HepG2 (cell line): ENCODE measurements around the gene C14orf93. TPM values are rescaled to one million over a fixed set of nuclear protein-coding genes. Genes with fewer than 3 reads are reported as not detected.

Experiments used
- HNRNPL ChIP-seq: fragments of 200-400 bp; formaldehyde crosslinking; IDR thresholded peaks from 2 replicates; pipeline ENCODE4 v1.6.1; 2017; ENCODE audit warnings: mild to moderate bottlenecking, low read depth, low read length
- KMT2B ChIP-seq: IDR thresholded peaks from 2 replicates; pipeline ENCODE4 v1.6.1; 2016; ENCODE audit warnings: missing genetic modification reagents, missing compliant biosample characterization
- RORA ChIP-seq: sonication (generic); formaldehyde crosslinking; IDR thresholded peaks from 2 replicates; pipeline ENCODE4 v1.5.0; 2020; ENCODE audit warnings: mild to moderate bottlenecking, missing genetic modification reagents, moderate library complexity
- WIZ ChIP-seq: sonication (generic); formaldehyde crosslinking; IDR thresholded peaks from 2 replicates; pipeline ENCODE4 v1.5.1; 2020; ENCODE audit warnings: mild to moderate bottlenecking, missing genetic modification reagents
- ZNF230 ChIP-seq: sonication (generic); formaldehyde crosslinking; IDR thresholded peaks from 2 replicates; pipeline ENCODE4 v1.4.0; 2020; ENCODE audit warnings: mild to moderate bottlenecking, missing genetic modification reagents
- polyA plus RNA-seq, 8 experiments: library from polyadenylated mRNA; depleted of rRNA in 3 of 8; stranded (reverse) in 7 of 8; unstranded in 1 of 8; fragments of >200 nt; fragmentation: Illumina TruSeq in 4 of 8; extraction: Trizol in 4 of 8; gene quantifications; 2 replicates each; pipeline versions ENCODE4 v1.2.1 to v1.2.3, GENCODE V29; 2011 to 2016; ENCODE audit warnings: low read depth in 4 of 8, missing spikeins in 1 of 8, mixed read lengths in 1 of 8; ENCODE audit not compliant: insufficient read depth in 1 of 8
- total RNA-seq, 5 experiments: library from RNA; depleted of rRNA; stranded (reverse); fragments of >200 nt; fragmentation: Illumina TruSeq; extraction: Trizol; gene quantifications; 2 replicates each; pipeline ENCODE4 v1.2.3, GENCODE V29; 2016; ENCODE audit warnings: low read depth in 1 of 5
- TF ChIP-seq, protein P1 (sequence below): sonication (generic); formaldehyde crosslinking; IDR thresholded peaks from 2 replicates; pipeline ENCODE4 v1.4.0; 2020; ENCODE audit warnings: missing genetic modification reagents, low read depth, mild to moderate bottlenecking, borderline replicate concordance
- TF ChIP-seq, protein P2 (sequence below): sonication (generic); formaldehyde crosslinking; IDR thresholded peaks from 2 replicates; pipeline ENCODE4 v1.5.0; 2020; ENCODE audit warnings: mild to moderate bottlenecking, missing genetic modification reagents, moderate library complexity
- TF ChIP-seq, protein P3 (sequence below): IDR thresholded peaks from 2 replicates; pipeline ENCODE4 v1.6.1; 2018; ENCODE audit warnings: missing genetic modification reagents, mild to moderate bottlenecking, missing compliant biosample characterization
- TF ChIP-seq, protein P4 (sequence below): sonication (generic); formaldehyde crosslinking; IDR thresholded peaks from 2 replicates; pipeline ENCODE4 v1.5.1; 2020; ENCODE audit warnings: missing genetic modification reagents, mild to moderate bottlenecking, borderline replicate concordance

C14orf93 gene
- total and polyA plus RNA-seq, 2 of the 13 experiments (the other 11 are each of a cell fraction or from before 2014, with no cell fraction given) = 11.4 to 22.5 TPM

DNA sequence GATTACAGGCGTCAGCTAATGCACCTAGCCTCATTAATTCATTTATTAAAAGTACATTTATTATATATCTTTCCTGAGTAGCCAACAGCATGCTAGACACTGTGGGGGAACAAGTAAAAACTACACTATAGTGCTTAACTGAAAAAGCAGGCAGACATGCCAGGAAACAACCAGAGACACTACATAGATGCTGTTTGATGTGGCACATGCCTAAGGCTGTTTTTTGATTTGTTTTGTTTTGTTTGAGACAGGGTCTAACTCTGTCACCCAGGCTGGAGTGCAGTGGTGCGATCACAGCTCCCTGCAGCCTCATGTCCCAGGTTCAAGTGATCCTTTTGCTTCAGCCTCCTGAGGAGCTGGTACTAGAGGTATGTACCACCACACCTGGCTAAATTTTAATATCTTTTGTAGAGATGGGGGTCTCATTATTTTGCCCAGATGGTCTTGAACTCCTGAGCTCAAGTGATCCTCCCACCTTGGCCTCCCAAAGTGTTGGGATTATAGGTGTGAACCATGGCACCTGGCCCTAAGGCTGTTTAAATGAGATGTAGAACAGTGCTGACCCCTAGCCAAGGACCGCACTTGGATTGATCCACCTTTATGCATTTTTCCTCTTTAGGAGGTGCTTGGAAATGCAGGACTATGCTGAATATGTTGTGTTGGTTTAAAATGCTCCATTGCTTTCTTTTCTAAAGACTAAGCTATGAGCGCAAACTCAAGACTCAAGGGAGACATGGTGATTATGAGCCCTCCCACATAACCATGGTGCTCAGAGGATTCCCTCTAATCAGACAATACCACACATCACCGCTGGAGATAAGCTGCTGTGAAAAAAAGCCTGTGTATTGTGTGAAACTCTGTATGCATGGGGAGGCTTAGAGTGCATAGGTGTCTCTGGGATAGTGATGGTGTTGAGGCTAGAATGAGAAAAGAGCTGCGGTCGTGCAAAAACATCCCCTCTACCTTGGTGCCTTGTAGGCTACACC lies 10.5 kb upstream of the C14orf93 start (continued):
- TF ChIP-seq, protein P1, sequence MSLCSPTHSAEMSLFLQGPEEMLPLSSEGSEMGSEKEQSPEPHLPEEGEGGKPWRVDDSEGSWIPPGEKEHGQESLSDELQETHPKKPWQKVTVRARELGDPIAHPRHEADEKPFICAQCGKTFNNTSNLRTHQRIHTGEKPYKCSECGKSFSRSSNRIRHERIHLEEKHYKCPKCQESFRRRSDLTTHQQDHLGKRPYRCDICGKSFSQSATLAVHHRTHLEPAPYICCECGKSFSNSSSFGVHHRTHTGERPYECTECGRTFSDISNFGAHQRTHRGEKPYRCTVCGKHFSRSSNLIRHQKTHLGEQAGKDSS (CRISPR knock-in tag) = no peak
- TF ChIP-seq, protein P2, sequence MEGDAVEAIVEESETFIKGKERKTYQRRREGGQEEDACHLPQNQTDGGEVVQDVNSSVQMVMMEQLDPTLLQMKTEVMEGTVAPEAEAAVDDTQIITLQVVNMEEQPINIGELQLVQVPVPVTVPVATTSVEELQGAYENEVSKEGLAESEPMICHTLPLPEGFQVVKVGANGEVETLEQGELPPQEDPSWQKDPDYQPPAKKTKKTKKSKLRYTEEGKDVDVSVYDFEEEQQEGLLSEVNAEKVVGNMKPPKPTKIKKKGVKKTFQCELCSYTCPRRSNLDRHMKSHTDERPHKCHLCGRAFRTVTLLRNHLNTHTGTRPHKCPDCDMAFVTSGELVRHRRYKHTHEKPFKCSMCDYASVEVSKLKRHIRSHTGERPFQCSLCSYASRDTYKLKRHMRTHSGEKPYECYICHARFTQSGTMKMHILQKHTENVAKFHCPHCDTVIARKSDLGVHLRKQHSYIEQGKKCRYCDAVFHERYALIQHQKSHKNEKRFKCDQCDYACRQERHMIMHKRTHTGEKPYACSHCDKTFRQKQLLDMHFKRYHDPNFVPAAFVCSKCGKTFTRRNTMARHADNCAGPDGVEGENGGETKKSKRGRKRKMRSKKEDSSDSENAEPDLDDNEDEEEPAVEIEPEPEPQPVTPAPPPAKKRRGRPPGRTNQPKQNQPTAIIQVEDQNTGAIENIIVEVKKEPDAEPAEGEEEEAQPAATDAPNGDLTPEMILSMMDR (CRISPR knock-in tag) = no peak
- no peak for TF ChIP-seq KMT2B
- no peak for TF ChIP-seq WIZ
- TF ChIP-seq, protein P3, sequence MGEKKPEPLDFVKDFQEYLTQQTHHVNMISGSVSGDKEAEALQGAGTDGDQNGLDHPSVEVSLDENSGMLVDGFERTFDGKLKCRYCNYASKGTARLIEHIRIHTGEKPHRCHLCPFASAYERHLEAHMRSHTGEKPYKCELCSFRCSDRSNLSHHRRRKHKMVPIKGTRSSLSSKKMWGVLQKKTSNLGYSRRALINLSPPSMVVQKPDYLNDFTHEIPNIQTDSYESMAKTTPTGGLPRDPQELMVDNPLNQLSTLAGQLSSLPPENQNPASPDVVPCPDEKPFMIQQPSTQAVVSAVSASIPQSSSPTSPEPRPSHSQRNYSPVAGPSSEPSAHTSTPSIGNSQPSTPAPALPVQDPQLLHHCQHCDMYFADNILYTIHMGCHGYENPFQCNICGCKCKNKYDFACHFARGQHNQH (CRISPR knock-in tag) = no peak
- TF ChIP-seq ZNF230 = 0 out of 2 replicates have a peak, but pooled peaks have one; percentile 76
- TF ChIP-seq RORA (CRISPR knock-in tag) = no peak
- TF ChIP-seq HNRNPL = no peak
- TF ChIP-seq, protein P4, sequence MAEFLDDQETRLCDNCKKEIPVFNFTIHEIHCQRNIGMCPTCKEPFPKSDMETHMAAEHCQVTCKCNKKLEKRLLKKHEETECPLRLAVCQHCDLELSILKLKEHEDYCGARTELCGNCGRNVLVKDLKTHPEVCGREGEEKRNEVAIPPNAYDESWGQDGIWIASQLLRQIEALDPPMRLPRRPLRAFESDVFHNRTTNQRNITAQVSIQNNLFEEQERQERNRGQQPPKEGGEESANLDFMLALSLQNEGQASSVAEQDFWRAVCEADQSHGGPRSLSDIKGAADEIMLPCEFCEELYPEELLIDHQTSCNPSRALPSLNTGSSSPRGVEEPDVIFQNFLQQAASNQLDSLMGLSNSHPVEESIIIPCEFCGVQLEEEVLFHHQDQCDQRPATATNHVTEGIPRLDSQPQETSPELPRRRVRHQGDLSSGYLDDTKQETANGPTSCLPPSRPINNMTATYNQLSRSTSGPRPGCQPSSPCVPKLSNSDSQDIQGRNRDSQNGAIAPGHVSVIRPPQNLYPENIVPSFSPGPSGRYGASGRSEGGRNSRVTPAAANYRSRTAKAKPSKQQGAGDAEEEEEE (CRISPR knock-in tag) = 0 out of 2 replicates have a peak, but pooled peaks have one; percentile 3
- TF ChIP-seq, all 625 proteins: peak for 3
